22Rv1 (cell line): Measurements from ENCODE around the gene AGXT2.
"Not testable (repeated sequence)": the region's sequence is repeated elsewhere in the genome, so short reads cannot be mapped to it uniquely, and the experiment has no call there.

Experiments used
- H3K27ac ChIP-seq: fragments of 450-650 bp; 2 replicates; pipeline ENCODE4 v1.5.1; 2017
- ZFX ChIP-seq: fragments of 450-650 bp; IDR thresholded peaks from 2 replicates; pipeline ENCODE4 v1.6.1; 2017; ENCODE audit warnings: antibody characterized with exemption, borderline replicate concordance
- TF ChIP-seq, protein P1 (sequence below): fragments of 450-650 bp; IDR thresholded peaks from 2 replicates; pipeline ENCODE4 v1.5.1; 2017; ENCODE audit warnings: mild to moderate bottlenecking

Gene AGXT2

DNA sequence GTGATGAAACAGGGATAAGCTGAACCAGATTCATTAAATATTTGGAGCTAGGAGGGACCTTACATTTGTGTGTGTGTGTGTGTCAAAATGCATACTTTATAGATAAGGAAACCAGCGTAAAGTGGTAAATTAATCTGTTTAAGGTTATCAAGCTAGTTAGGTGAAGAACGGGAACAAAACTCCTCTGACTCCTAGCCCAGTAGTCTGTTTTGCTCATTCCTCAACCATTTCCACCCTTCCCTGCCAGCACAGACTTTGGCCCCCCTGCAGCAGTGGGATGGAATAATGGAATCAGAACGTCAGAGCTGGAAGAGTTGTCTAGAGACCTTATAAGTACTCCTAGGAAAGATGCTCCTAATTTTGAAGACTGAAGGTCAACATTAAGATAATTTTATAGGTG, 6.5 kb downstream of the AGXT2 start:
- TF ChIP-seq, protein P1, sequence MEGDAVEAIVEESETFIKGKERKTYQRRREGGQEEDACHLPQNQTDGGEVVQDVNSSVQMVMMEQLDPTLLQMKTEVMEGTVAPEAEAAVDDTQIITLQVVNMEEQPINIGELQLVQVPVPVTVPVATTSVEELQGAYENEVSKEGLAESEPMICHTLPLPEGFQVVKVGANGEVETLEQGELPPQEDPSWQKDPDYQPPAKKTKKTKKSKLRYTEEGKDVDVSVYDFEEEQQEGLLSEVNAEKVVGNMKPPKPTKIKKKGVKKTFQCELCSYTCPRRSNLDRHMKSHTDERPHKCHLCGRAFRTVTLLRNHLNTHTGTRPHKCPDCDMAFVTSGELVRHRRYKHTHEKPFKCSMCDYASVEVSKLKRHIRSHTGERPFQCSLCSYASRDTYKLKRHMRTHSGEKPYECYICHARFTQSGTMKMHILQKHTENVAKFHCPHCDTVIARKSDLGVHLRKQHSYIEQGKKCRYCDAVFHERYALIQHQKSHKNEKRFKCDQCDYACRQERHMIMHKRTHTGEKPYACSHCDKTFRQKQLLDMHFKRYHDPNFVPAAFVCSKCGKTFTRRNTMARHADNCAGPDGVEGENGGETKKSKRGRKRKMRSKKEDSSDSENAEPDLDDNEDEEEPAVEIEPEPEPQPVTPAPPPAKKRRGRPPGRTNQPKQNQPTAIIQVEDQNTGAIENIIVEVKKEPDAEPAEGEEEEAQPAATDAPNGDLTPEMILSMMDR = no peak
- TF ChIP-seq ZFX = no peak
- H3K27ac ChIP-seq = no peak overlapping the region

DNA sequence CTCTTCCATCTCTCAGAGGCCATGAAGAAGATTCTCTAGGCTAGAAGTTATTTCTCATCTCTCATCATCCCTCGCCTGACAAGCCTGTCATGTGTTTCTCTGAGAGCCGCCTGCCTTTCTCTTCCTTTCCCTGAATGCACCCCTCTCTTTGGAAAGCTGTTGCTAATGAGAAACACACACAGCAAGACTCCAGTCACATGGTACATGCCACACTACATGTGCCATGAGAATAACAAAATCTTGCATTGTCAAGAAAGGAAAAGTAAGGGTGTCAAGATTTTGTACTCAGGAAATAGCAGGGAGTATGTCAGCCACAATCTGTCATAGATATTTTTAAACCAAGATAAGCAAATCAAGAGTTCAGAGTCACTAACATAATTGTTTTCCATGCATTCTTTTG, 8.9 kb downstream of the AGXT2 start:
- no peak overlapping the region for H3K27ac ChIP-seq
- TF ChIP-seq ZFX = no peak
- TF ChIP-seq, protein P1 = no peak

DNA sequence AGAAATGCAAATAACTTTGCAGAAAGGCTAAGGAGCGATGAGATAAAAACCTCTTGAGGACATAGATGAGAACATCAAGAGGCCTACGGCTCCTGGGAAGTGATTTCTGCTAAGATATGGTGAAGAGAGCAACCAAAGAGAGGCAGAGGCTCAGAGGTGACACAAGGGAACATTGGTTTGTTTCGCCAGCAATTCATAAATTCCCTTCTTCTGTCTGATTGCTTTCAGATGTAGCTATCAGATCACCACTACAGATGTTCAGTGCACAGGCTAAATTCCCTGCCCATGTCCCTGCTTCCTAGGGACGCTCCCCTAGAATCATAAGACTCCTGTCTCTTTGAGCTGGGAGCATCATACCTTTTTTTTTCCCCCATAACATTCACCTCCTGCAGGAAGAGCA, 11.2 kb downstream of the AGXT2 start:
- TF ChIP-seq, protein P1 = no peak
- no peak for TF ChIP-seq ZFX
- no peak overlapping the region for H3K27ac ChIP-seq

DNA sequence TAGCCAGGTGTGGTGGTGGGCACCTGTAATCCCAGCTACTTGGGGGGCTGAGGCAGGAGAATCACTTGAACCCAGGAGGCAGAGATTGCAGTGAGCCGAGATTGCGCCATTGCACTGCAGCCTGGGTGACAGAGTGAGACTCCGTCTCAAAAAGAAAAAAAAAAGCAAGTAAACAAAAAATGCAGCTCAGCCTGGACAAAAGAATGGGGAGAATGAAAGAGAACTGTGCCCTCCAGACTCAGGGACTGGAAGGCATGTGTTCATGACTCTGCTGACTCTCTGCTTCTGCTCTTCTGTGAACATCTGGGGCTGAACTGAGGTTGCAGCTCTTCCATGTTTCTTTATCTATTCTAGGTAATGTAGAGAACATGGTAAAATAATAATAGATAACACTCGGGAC, 11.8 kb downstream of the AGXT2 start:
- H3K27ac ChIP-seq = not testable (repeated sequence)

DNA sequence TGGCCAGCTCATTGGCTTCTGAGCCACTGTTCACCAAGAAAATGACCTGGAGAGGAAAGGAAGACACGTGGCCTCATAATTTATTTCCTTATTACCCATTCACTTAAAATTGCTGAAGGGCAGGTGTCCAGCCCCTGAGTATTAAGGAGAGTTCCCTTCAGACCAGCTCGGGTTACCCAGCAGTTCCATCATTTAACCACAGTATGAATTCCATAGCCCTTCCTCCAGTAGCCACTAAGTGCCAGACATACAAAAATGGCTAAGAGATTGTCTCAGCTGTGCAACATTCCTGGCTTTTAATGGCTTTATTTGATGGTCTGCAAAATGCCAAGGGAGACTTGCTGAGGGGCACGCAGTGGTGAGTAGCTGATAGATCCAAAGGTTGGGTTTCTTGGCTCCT, 12.5 kb downstream of the AGXT2 start:
- TF ChIP-seq, protein P1 = no peak
- TF ChIP-seq ZFX = no peak

DNA sequence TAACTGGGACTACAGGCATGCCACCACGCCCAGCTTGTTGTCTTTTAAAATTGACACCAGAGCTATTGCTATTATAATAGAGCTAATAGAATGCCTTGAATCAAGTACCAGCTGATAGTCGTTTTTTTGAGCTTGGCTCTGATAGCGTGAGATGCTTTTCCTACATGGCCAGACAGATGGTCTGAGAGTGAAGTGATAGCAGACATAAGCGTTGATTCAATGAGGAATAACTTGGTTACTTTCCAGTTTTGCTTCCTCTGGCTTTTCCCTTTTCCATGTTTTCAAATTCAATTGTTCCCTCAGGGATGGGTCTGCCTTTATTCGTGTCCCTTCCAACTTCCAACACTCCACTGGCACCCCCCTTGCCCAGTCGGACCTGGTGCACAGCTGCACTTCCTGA, 15.4 kb downstream of the AGXT2 start:
- no peak overlapping the region for H3K27ac ChIP-seq
- TF ChIP-seq ZFX = no peak
- TF ChIP-seq, protein P1 = no peak

More for the DNA sequence above, 12.5 kb downstream of the AGXT2 start:
- H3K27ac ChIP-seq = no peak overlapping the region

DNA sequence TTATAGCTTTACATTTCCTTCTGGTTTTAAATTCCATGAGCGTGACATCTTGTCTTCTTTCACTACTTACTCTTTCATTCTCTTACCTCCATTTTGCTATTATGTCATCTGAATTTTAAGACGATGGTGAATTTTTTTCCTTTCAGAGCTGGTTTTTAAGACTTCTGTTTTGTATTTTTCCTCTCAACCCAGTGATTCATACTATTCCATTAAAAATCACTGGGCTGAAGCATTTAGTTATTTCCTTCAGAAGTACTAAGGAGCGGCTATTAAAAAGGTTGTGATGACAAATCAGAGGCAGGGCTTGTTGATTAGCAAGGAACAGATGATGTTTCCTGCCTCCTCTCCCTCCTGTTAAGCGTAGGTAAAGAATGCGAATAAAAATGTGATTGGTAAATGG, 16.5 kb downstream of the AGXT2 start:
- no peak overlapping the region for H3K27ac ChIP-seq
- TF ChIP-seq ZFX = no peak
- TF ChIP-seq, protein P1 = no peak

DNA sequence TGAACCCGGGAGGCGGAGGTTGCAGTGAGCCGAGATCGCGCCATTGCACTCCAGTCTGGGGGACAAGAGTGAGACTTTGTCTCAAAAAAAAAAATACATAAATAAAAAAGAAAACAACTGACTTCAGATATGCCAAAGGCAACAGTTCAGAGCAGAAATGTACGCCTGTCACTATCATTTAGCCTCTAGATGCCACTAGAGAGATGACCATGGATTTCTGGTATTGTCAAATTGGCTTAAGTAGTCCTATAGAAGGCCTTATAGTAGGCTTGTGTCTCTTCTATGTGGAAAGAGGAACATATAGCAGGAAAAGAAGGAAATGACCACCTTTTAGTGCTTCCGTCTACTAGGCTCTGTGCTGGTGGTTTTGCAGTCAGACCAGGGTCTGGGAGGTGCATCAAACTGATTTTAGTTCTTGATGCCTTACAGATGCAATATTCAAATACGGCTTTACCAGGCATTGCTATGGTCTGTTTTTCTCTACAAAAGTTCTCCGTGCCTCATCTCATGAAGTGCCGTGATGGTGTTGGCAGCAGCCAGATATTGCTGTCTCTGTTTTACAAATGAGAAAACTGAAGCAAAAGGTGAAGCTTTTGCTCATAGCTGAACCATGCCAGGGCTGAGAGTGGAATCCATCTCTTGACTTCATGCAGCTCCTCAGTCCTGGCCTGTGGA, 17.2 kb downstream of the AGXT2 start:
- TF ChIP-seq ZFX = no peak
- TF ChIP-seq, protein P1 = peak; percentile 22
- H3K27ac ChIP-seq = no peak overlapping the region
